ENCODE results near the gene SLC38A8.

- TF ChIP-seq CTCF (conservative IDR thresholded peaks at IDR 0.05; ENCODE audit: low read length) (no peak), EZH2phosphoT487 (IDR thresholded peaks at IDR 0.05; ENCODE audit: borderline replicate concordance, low read depth, low read length) (no peak)
Measured at GRCh38 chr16:84007965-84008364, 34.6 kb downstream of the SLC38A8 start.

Measured in OCI-LY7 (cell line).